ENCODE measurements around the gene CYLD.

GRCh38 chr16:50696126-50696525 is 45.8 kb upstream of the CYLD start:
- TF ChIP-seq POLR2AphosphoS5 (IDR thresholded peaks at IDR 0.05; ENCODE audit: low read depth, low read length), result no peak
- no peak for TF ChIP-seq CTCF (IDR thresholded peaks at IDR 0.05 in 2 of 3, conservative IDR thresholded peaks at IDR 0.05 in 1 of 3; ENCODE audit: borderline replicate concordance in 1 of 3, insufficient read depth in 1 of 3, low read depth in 2 of 3, low read length in 2 of 3)
- TF ChIP-seq EZH2 (IDR thresholded peaks at IDR 0.05), result no peak
- no peak for TF ChIP-seq SIN3A (IDR thresholded peaks at IDR 0.05; ENCODE audit: low read depth)
- no peak for TF ChIP-seq ATF3 (IDR thresholded peaks at IDR 0.05)
